GM19397 (cell line): ENCODE results near the gene CEACAM21.

Source experiments
- ATAC-seq: cut with Tn5 transposase; IDR thresholded peaks from one replicate; pipeline ENCODE4 v1.9.1; 2021; ENCODE audit warnings: mild to moderate bottlenecking, moderate library complexity; ENCODE audit not compliant: unreplicated experiment

CEACAM21 gene

DNA sequence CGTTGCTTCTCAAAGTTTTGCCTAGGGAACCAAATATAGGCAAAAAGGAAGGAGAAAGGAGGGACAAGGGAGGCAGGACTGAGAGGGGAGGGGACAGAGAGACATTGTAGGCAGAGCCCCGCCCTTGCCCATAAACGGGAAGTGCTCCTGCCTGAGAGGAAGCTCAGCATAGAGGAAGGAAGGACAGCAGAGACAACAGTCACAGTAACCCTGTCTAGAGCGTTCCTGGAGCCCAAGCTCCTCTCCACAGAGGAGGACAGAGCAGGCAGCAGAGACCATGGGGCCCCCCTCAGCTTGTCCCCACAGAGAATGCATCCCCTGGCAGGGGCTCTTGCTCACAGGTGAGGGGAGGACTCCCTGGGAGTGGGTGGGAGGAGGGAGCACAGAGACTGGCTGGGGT is at the start of gene CEACAM21:
Gene CEACAM21, plus strand, starts transcription at position 169 of the 400 bp plus-strand sequence. Its CDS starts 109 bp downstream, at position 278.
- ATAC-seq = peak; percentile 63

GRCh38 chr19:41527089-41527488 is 48.9 kb upstream of the CEACAM21 start:
- ATAC-seq = no peak

DNA sequence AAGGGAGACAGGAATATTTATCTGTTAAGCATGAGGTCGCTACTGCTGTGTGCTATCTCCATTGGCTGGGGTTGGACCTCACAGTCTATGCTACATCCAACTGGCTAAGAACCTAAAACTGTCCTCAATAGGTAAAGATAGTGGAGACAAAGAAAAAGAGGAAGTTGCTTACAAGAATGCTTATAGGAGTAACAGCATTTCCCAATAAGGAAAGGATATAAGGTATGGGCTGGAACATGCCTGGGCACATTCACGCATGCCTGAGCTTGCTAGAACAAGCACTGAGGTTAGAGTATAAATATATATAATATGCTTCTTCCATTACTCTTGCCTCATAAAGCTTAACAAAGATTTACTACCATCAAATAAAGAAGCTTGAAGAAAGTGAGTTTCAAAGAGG is 47.9 kb upstream of the CEACAM21 start:
- no peak for ATAC-seq

GRCh38 chr19:41529484-41530183 is 46.3 kb upstream of the CEACAM21 start:
- ATAC-seq = no peak

DNA sequence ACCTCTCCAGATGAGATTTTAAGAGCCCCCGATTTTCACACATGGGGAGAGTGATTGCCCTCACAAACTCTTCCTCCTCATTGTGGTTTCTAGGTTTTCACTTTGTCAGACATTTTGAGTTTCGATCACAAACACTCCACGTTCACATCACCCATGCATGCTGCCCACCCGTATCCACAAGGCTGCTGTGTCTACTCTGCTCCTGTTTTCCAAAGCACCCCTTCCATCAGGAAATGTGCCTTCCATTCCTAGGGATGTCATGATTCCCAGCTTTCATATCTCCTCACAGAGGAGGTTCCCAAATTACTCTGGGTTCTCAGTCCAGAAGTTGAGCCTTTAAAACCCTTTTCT is 45.8 kb upstream of the CEACAM21 start:
- ATAC-seq = no peak

DNA sequence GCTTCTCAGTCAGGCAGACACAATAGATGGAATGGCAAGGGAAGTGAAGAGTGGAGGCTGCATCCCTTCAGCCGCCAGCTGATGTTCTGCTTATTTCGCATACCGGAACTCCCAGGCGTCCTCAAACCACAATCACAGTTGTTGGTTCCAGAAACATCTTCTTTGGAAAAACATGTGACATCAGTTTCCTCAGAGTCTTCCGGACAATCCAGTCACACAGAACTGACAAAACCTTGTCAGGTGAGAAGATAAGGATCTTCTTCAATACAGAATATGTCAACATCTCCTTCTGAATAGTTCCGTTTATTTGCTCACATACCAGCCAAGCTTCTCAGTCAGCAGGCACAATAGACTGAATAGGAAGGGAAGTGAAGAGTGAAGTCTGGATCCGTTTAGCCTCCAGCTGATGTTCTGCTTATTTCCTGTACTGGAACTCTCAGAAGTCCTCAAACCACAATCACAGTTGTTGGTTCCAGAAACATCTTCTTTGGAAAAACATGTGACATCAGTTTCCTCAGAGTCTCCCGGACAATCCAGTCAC is 45.1 kb upstream of the CEACAM21 start:
- ATAC-seq = no peak

DNA sequence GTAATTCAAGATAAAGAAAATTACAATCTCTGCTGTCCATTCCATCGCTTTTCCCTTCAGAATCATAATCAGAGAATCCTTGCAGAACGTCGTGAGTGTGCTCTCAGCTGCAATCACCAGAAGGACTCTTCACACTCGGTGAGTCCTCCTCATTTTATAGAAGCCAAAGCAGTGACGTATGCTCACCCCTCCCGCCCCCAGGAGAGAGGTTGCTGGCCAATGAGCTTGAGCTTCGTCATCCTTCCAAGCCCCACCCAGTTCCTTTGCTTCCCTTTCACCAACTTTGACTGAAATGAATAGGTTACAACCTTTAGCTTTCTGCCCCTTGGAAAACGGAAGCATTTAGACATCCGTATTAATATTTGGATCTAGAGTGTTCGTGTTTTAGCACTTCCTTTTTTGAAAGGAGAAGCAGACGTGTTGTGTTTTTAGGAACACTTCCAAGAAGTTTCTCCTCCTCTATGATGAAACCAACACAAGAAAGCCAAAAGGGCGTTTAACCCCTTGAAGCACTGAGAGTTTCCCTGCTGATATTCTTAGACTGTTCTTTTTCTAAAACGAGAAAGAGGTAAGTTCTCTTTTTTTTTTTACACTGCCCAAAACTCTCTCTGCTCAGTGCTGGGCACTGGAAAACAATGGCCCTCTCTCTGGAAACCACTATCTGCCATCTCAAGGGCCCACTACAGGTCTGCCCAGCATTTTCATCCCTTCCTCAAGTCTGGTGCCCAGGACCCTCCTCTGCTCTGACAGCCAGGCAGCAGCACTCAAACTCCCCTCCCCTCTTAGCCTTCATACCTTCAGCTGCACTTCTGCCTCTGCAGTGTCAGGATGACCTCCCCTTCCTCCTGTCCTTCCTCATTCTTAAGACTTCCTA is 44.3 kb upstream of the CEACAM21 start:
- ATAC-seq = peak; percentile 42

DNA sequence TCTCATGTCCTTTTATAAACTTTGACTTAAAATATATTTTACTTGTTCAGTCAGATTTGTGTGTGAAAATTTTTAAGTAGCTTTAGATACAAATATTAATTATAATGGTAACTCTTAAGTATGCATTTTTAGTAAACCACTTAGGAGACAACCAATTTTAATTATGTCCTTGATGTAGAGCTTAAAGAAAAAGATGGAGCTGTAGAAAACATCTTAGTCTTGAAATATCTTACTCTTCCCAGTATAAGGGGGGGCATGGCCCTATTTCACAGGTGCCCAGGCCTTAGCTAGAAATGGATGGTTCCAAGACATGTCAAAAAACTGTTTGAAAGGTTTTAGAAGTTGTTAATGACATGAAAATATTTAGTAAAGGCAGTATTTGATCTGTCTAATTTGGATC is 43.4 kb upstream of the CEACAM21 start:
- no peak for ATAC-seq

DNA sequence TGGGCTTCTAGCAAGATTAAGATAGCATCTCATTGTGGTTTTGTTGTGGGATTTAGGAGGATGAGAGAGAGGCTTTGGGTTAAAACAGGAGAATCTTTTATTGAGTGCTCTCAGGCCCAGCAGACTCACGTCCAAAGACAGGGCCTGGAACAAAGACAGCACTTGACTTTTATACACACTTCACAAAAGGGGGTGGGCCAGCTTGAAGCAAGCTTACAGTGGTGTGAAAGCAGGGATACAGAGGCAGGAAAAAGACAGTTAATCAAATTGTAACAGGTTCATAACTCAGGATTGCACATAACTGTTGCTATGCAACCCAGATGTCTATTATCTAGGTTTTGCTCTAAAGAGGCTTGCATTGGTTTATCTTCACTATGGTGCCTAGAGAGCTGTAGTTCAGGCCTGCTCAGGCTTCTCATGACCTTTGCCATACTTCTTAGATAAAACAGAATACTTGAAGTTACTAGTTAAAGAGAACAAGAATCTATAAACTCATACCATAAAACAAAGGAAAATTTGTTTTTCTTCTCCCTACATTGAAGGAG is 42.2 kb upstream of the CEACAM21 start:
- ATAC-seq = no peak

GRCh38 chr19:41535029-41535622 is 40.8 kb upstream of the CEACAM21 start:
- ATAC-seq = peak; percentile 67

- ATAC-seq = no peak
These were observed 38.2 kb upstream of the CEACAM21 start for GRCh38 chr19:41537789-41538188.

- ATAC-seq = no peak
These were observed 35.8 kb upstream of the CEACAM21 start for GRCh38 chr19:41540041-41540695.

GRCh38 chr19:41541990-41542584 is 33.9 kb upstream of the CEACAM21 start:
- no peak for ATAC-seq

- ATAC-seq = no peak
These were observed 33.3 kb upstream of the CEACAM21 start for GRCh38 chr19:41542622-41543021.

- no peak for ATAC-seq
These were observed 32.4 kb upstream of the CEACAM21 start for GRCh38 chr19:41543582-41543981.

GRCh38 chr19:41545547-41545946 is 30.4 kb upstream of the CEACAM21 start:
- ATAC-seq = no peak

- no peak for ATAC-seq
These were observed 29.6 kb upstream of the CEACAM21 start for GRCh38 chr19:41546386-41546789.

GRCh38 chr19:41546961-41547360 is 29.0 kb upstream of the CEACAM21 start:
- ATAC-seq = no peak

DNA sequence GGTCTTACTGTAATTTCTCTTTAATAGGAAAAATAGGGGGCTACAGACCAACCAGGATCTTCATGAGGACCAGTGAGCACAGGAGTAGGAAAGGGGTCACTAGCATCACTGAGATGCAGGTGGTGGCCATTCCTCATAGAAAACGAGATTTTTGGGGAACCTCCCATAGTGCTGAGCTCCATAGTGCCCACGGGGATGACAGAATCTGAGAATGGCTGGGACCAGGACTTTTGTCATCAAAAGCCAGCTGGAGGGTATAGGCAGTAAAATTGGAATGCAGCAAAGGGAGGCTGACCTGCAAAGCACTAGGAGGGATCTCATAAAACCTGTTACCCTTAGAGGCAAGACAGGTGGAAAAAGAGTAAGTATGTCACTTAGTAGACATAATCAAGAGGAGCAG is 28.4 kb upstream of the CEACAM21 start:
- ATAC-seq = no peak

DNA sequence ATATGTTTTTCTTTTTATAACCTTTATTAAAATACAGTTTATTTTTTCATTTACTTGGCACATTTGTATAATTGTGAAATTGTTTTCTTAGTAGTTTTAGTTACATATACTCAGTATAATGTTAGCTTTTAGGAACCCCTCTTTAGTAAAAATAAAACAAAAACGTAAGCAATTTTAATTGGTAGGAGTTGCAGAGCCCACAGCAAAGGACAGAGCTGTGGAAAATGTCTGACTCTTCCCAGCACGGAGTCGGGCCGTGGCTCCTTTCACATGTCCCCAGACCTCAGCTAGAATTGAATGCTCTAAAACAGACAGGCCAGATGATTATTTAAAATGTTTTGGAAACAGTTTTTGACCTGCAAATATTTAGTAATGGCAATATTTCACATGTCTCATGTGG is 27.9 kb upstream of the CEACAM21 start:
- no peak for ATAC-seq
